Keratinocyte (primary cell): Measurements from ENCODE around the gene SBSN. TPM values are rescaled to one million over a fixed set of nuclear protein-coding genes. Genes with fewer than 3 reads are reported as not detected.

Experiments
- DNase-seq: peaks from one replicate; pipeline ENCODE4 v3.0.0-alpha.2; 2011; ENCODE audit warnings: low read depth, missing footprints, low spot score
- FAIRE-seq: peaks from 2 replicates; lab custom pipeline; 2011; peaks lifted over from hg19 to GRCh38; lab: Jason Lieb, UNC
- H2AFZ ChIP-seq: 2 replicates; pipeline ENCODE4 v1.6.0; 2012; ENCODE audit warnings: low read length, control low read depth, inconsistent platforms; ENCODE audit not compliant: control insufficient read depth
- H3K27ac ChIP-seq: 2 replicates; pipeline ENCODE4 v1.5.1; 2011; ENCODE audit warnings: low read length; ENCODE audit not compliant: control insufficient read depth, insufficient read depth
- H3K27me3 ChIP-seq: 3 replicates; pipeline ENCODE4 v1.6.0; 2011; ENCODE audit warnings: low read length; ENCODE audit not compliant: control insufficient read depth, insufficient read depth; ENCODE audit errors: extremely low read depth
- H3K36me3 ChIP-seq, 2 experiments: 2 replicates in 1 of 2; 3 replicates in 1 of 2; pipeline ENCODE4 v1.5.1; 2011; ENCODE audit warnings: low read length in 2 of 2, mild to moderate bottlenecking in 1 of 2; ENCODE audit not compliant: control insufficient read depth in 2 of 2, insufficient read depth in 2 of 2; ENCODE audit errors: extremely low read depth in 1 of 2
- H3K4me1 ChIP-seq: 3 replicates; pipeline ENCODE4 v1.5.1; 2011; ENCODE audit warnings: low read length; ENCODE audit not compliant: control insufficient read depth, insufficient read depth; ENCODE audit errors: extremely low read depth
- H3K4me2 ChIP-seq: 3 replicates; pipeline ENCODE4 v1.6.0; 2011; ENCODE audit warnings: low read depth, low read length; ENCODE audit not compliant: control insufficient read depth, insufficient read depth; ENCODE audit errors: extremely low read depth
- H3K4me3 ChIP-seq, 3 experiments: fragments of 200-600 bp in 1 of 3; sonication (generic) in 1 of 3; 2 replicates in 2 of 3; 3 replicates in 1 of 3; pipeline ENCODE4 v1.5.1; 2011 to 2016; ENCODE audit warnings: low read length in 3 of 3, mild to moderate bottlenecking in 3 of 3, control low read depth in 2 of 3, inconsistent platforms in 1 of 3, low read depth in 1 of 3, mixed read lengths in 1 of 3, mixed run types in 1 of 3, moderate library complexity in 1 of 3; ENCODE audit not compliant: control insufficient read depth in 2 of 3, insufficient read depth in 2 of 3; ENCODE audit errors: extremely low read depth in 1 of 3
- H3K79me2 ChIP-seq: 2 replicates; pipeline ENCODE4 v1.6.0; 2012; ENCODE audit warnings: low read length; ENCODE audit not compliant: control insufficient read depth, insufficient read depth
- H3K9ac ChIP-seq: 3 replicates; pipeline ENCODE4 v1.6.0; 2011; ENCODE audit warnings: low read length; ENCODE audit not compliant: control insufficient read depth, insufficient read depth; ENCODE audit errors: extremely low read depth
- H3K9me1 ChIP-seq: 3 replicates; pipeline ENCODE4 v1.6.0; 2011; ENCODE audit warnings: low read length; ENCODE audit not compliant: control insufficient read depth, insufficient read depth; ENCODE audit errors: extremely low read depth
- H3K9me3 ChIP-seq: 2 replicates; pipeline ENCODE4 v1.5.1; 2012; ENCODE audit warnings: low read depth, low read length; ENCODE audit not compliant: control insufficient read depth
- H4K20me1 ChIP-seq: 3 replicates; pipeline ENCODE4 v1.6.0; 2011; ENCODE audit warnings: low read length; ENCODE audit not compliant: control insufficient read depth, insufficient read depth; ENCODE audit errors: extremely low read depth
- CTCF ChIP-seq, 3 experiments: IDR thresholded peaks in 1 of 3; conservative IDR thresholded peaks in 1 of 3; optimal IDR thresholded peaks in 1 of 3; 2 replicates in 2 of 3; 3 replicates in 1 of 3; pipeline versions ENCODE3 to v1.5.1; 2011; ENCODE audit warnings: low read length in 3 of 3, mild to moderate bottlenecking in 3 of 3, moderate library complexity in 2 of 3, control low read depth in 1 of 3, inconsistent platforms in 1 of 3; ENCODE audit not compliant: insufficient read depth in 2 of 3; ENCODE audit errors: extremely low read depth in 1 of 3
- EZH2 ChIP-seq: IDR thresholded peaks from one replicate; pipeline ENCODE4 v1.6.1; 2012; ENCODE audit warnings: inconsistent platforms, mild to moderate bottlenecking, low read length, moderate library complexity
- dilution Hi-C: fragments of 300-500 bp; cut with MboI; formaldehyde crosslinking; loops from one replicate; pipeline ENCODE4 v1.7.0; 2020; ENCODE audit warnings: low sequenced_read_pairs; ENCODE audit not compliant: extremely low pct_ligation_motif_present
- polyA plus RNA-seq, 5 experiments: library from polyadenylated mRNA; depleted of rRNA in 3 of 5; stranded (reverse) in 3 of 5; stranded (forward) in 1 of 5; unstranded in 1 of 5; fragments of >200 nt; gene quantifications; 1 replicate in 1 of 5; 2 replicates in 3 of 5; 3 replicates in 1 of 5; pipeline versions ENCODE4 v1.2.1 to v1.2.3, GENCODE V29; 2011 to 2012; ENCODE audit warnings: missing spikeins in 2 of 5, low read depth in 1 of 5, low replicate concordance in 1 of 5

SBSN gene
- polyA plus RNA-seq, 1 donor (not counting 4 experiments of a cell fraction or from before 2014, with no cell fraction given): 49.0 TPM

GRCh38 chr19:35495107-35496064 is 32.7 kb downstream of the SBSN start:
- Histone ChIP-seq H3K9ac (no peak overlapping the region), H3K9me3 (no peaks in the 10 kb centered on the region), H4K20me1 (peaks cover 2% of the 10 kb centered on the region), H3K9me1 (no peaks in the 10 kb centered on the region), H3K79me2 (no peaks in the 10 kb centered on the region), H3K4me3 (peak overlapping the region in 1 of 3 experiments; percentile 24), H3K4me2 (peak overlapping the region; percentile 75), H3K27me3 (peaks cover 9% of the 10 kb centered on the region), H3K4me1 (peaks cover 18% of the 10 kb centered on the region), H2AFZ (peak overlapping the region; percentile 14), H3K36me3 (peaks cover 12 to 18% of the 10 kb centered on the region in 2 experiments), H3K27ac (no peak overlapping the region)
- TF ChIP-seq EZH2: no peak
- TF ChIP-seq CTCF (optimal IDR thresholded peaks at IDR 0.05 in 1 of 3, IDR thresholded peaks at IDR 0.05 in 1 of 3, conservative IDR thresholded peaks at IDR 0.05 in 1 of 3; ENCODE audit: extremely low read depth in 1 of 3, insufficient read depth in 2 of 3, low read length in 3 of 3): peak; percentile 85 to 99 (median 89)
- peak; percentile 9 for FAIRE-seq
- no peak for DNase-seq
- dilution Hi-C loops: no loop called here

- Histone ChIP-seq H3K9me3 (no peaks in the 10 kb centered on the region), H3K79me2 (no peaks in the 10 kb centered on the region), H3K36me3 (peaks cover 5 to 6% of the 10 kb centered on the region in 2 experiments), H3K27me3 (peaks cover 16% of the 10 kb centered on the region), H3K4me1 (peaks cover 18% of the 10 kb centered on the region), H3K27ac (no peak overlapping the region), H3K4me2 (peak overlapping the region; percentile 73), H3K9ac (no peak overlapping the region), H3K4me3 (peak overlapping the region in 2 of 3 experiments; percentile 35 to 53), H2AFZ (peak overlapping the region; percentile 77), H3K9me1 (no peaks in the 10 kb centered on the region), H4K20me1 (peaks cover 2% of the 10 kb centered on the region)
- dilution Hi-C loops: no loop called here
- DNase-seq: no peak
- peak; percentile 88 for FAIRE-seq
- TF ChIP-seq EZH2 (no peak), CTCF (optimal IDR thresholded peaks at IDR 0.05 in 1 of 3, IDR thresholded peaks at IDR 0.05 in 1 of 3, conservative IDR thresholded peaks at IDR 0.05 in 1 of 3; ENCODE audit: extremely low read depth in 1 of 3, insufficient read depth in 2 of 3, low read length in 3 of 3) (no peak)
Observed at GRCh38 chr19:35493971-35494370, 34.1 kb downstream of the SBSN start.
